ENCODE results near the gene RTEL1. TPM values are rescaled to one million over a fixed set of nuclear protein-coding genes. Genes with fewer than 3 reads are reported as not detected.

Gene RTEL1
- total RNA-seq, 1 experiment from 2014 or later, result 26.1 TPM

- no TSS peak for BruUV-seq (replicated peaks)
Measured at GRCh38 chr20:63736893-63737694, 79.0 kb downstream of the RTEL1 start.

DNA sequence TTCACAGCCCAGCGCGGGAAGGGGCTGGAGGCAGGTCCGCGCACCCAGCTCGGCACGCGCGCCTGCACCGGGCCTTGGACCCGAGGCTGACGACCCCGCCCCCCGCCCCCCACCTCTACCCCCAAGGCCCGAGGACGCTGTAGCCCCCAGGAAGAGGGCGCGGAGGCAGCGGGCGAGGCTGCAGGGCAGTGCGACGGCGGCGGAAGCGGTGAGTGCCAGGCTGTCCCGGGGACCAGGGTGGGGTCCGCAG lies 79.5 kb downstream of the RTEL1 start:
- intact Hi-C loops (cut with micrococcal nuclease; ENCODE audit: unreplicated experiment) (no loop called here), in situ Hi-C loops (cut with HindIII; ENCODE audit: low pct_unique_long_range_greater_than_20kb, low sequenced_read_pairs) (no loop called here)
- ChIA-PET POLR2A (interaction anchor here (0.7 kb wide), 1 partner anchor 50 kb away, joined by 3 read pairs; no protein-coding TSS in a partner anchor), CTCF (no interaction called here)
- no peaks in the 10 kb centered on the region for H3K36me3 ChIP-seq (ENCODE audit: control insufficient read depth, insufficient read depth, low read length)
- no peak overlapping the region for H3K27ac ChIP-seq (ENCODE audit: low read length)
- H3K4me1 ChIP-seq (ENCODE audit: control insufficient read depth, insufficient read depth, low read length), result peaks cover 42% of the 10 kb centered on the region
- H3K27me3 ChIP-seq (ENCODE audit: control insufficient read depth, insufficient read depth, low read length), result no peaks in the 10 kb centered on the region
- TF ChIP-seq CTCF (IDR thresholded peaks at IDR 0.05) (no peak; the same call in 1 of the 2 replicates), TCF7L2 (IDR thresholded peaks at IDR 0.05; ENCODE audit: low read depth, low read length) (no peak), POLR2AphosphoS5 (IDR thresholded peaks at IDR 0.05; ENCODE audit: low read depth, low read length) (no peak), SIN3A (IDR thresholded peaks at IDR 0.05; ENCODE audit: borderline replicate concordance, insufficient read depth, low read depth, low read length) (no peak)
- TF ChIP-seq, protein P1, sequence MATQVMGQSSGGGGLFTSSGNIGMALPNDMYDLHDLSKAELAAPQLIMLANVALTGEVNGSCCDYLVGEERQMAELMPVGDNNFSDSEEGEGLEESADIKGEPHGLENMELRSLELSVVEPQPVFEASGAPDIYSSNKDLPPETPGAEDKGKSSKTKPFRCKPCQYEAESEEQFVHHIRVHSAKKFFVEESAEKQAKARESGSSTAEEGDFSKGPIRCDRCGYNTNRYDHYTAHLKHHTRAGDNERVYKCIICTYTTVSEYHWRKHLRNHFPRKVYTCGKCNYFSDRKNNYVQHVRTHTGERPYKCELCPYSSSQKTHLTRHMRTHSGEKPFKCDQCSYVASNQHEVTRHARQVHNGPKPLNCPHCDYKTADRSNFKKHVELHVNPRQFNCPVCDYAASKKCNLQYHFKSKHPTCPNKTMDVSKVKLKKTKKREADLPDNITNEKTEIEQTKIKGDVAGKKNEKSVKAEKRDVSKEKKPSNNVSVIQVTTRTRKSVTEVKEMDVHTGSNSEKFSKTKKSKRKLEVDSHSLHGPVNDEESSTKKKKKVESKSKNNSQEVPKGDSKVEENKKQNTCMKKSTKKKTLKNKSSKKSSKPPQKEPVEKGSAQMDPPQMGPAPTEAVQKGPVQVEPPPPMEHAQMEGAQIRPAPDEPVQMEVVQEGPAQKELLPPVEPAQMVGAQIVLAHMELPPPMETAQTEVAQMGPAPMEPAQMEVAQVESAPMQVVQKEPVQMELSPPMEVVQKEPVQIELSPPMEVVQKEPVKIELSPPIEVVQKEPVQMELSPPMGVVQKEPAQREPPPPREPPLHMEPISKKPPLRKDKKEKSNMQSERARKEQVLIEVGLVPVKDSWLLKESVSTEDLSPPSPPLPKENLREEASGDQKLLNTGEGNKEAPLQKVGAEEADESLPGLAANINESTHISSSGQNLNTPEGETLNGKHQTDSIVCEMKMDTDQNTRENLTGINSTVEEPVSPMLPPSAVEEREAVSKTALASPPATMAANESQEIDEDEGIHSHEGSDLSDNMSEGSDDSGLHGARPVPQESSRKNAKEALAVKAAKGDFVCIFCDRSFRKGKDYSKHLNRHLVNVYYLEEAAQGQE (IDR thresholded peaks at IDR 0.05; ENCODE audit: insufficient read depth in 1 of 2, low read depth in 2 of 2, low read length in 1 of 2), result no peak
- H3K4me3 ChIP-seq (ENCODE audit: low read depth in 2 of 2, low read length in 2 of 2), result no peak overlapping the region
- BruUV-seq (replicated peaks), result no TSS peak
- DNase-seq (ENCODE audit: low read depth, low spot score) (no peak), ATAC-seq (no peak)
- no peaks in the 10 kb centered on the region for H3K9me3 ChIP-seq (ENCODE audit: control insufficient read depth, insufficient read depth, low read depth, low read length)

More at GRCh38 chr20:63736893-63737694, 79.0 kb downstream of the RTEL1 start:
- intact Hi-C loops (cut with micrococcal nuclease; ENCODE audit: unreplicated experiment), result no loop called here
- ATAC-seq, result no peak
- CTCF ChIA-PET, result interaction anchor here (0.6 to 0.7 kb wide), 2 partner anchors 16 to 198 kb away, joined by 3 to 5 read pairs; no protein-coding TSS in a partner anchor
- H3K4me3 ChIP-seq (ENCODE audit: low read depth in 2 of 2, low read length in 2 of 2), result no peak overlapping the region
- H3K9me3 ChIP-seq (ENCODE audit: control insufficient read depth, insufficient read depth, low read depth, low read length), result no peaks in the 10 kb centered on the region
- POLR2A ChIA-PET, result interaction anchor here (0.7 kb wide), 1 partner anchor 51 kb away, joined by 3 read pairs; no protein-coding TSS in a partner anchor
- H3K4me1 ChIP-seq (ENCODE audit: control insufficient read depth, insufficient read depth, low read length), result peaks cover 42% of the 10 kb centered on the region
- no peak overlapping the region for H3K27ac ChIP-seq (ENCODE audit: low read length)
- no peak for TF ChIP-seq TCF7L2 (IDR thresholded peaks at IDR 0.05; ENCODE audit: low read depth, low read length)
- TF ChIP-seq, protein P1 (IDR thresholded peaks at IDR 0.05; ENCODE audit: insufficient read depth in 1 of 2, low read depth in 2 of 2, low read length in 1 of 2), result no peak
- no peak for TF ChIP-seq SIN3A (IDR thresholded peaks at IDR 0.05; ENCODE audit: borderline replicate concordance, insufficient read depth, low read depth, low read length)
- TF ChIP-seq CTCF (IDR thresholded peaks at IDR 0.05), result no peak; the same call in 1 of the 2 replicates
- TF ChIP-seq POLR2AphosphoS5 (IDR thresholded peaks at IDR 0.05; ENCODE audit: low read depth, low read length), result no peak; the same call in 1 of the 2 replicates
- H3K36me3 ChIP-seq (ENCODE audit: control insufficient read depth, insufficient read depth, low read length), result no peaks in the 10 kb centered on the region
- in situ Hi-C loops (cut with HindIII; ENCODE audit: low pct_unique_long_range_greater_than_20kb, low sequenced_read_pairs), result no loop called here
- DNase-seq (ENCODE audit: low read depth, low spot score), result no peak
- no peaks in the 10 kb centered on the region for H3K27me3 ChIP-seq (ENCODE audit: control insufficient read depth, insufficient read depth, low read length)

All from Panc1 (cell line).